Heart left ventricle (tissue), 13 donors: ENCODE results near the gene RAB40C.

Source experiments
- POLR2A ChIP-seq, 2 donors: fragments of 450-650 bp; IDR thresholded peaks; one replicate each; pipeline ENCODE4 v1.6.1; 2017; ENCODE audit warnings: antibody characterized with exemption in 2 of 2, mild to moderate bottlenecking in 2 of 2, moderate library complexity in 2 of 2
- TF ChIP-seq, protein P1 (sequence below), 12 donors: fragments of 200-600 bp; sonication (generic) in 4 of 12; IDR thresholded peaks; one replicate each; pipeline versions ENCODE4 v1.5.0 to v1.8.0; 2018 to 2022; ENCODE audit warnings: antibody characterized with exemption in 12 of 12, mild to moderate bottlenecking in 5 of 12
- donor health status: ischemic (EF 13 %, LVEDD 7.1; RV severe dilation, severe dysfunction).
- donor health status: DM: no; HTN: yes; CAD: no.
- donor health status: DM: no; HTN: no; CAD: no.
- donor health status: ischemic (EF 25% LVEDD 6.9; RV normal size, moderate dysfunction).
- donor health status: ischemic (EF 25% LVEDD 5.7; RV mildly dilated, moderate dysfunction).
- donor health status: ischemic (EF 35%, LVEDD 5.7; RV mildly dilated, moderate dysfunction).
- donor health status: nonischemic (EF 11% LVEDD 7.7; RV severe dilation, severe dysfunction).
- donor health status: DM: yes; HTN: yes; CAD: no.
- donor health status: PGD.
- donor health status: ischemic (EF 29% LVEDD 5.4; RV normal size, mild dysfunction).
- donor health status: nonischemic (EF 23%, LVEDD 6.1; RV moderate dilation, normal function).

- TF ChIP-seq, protein P1, sequence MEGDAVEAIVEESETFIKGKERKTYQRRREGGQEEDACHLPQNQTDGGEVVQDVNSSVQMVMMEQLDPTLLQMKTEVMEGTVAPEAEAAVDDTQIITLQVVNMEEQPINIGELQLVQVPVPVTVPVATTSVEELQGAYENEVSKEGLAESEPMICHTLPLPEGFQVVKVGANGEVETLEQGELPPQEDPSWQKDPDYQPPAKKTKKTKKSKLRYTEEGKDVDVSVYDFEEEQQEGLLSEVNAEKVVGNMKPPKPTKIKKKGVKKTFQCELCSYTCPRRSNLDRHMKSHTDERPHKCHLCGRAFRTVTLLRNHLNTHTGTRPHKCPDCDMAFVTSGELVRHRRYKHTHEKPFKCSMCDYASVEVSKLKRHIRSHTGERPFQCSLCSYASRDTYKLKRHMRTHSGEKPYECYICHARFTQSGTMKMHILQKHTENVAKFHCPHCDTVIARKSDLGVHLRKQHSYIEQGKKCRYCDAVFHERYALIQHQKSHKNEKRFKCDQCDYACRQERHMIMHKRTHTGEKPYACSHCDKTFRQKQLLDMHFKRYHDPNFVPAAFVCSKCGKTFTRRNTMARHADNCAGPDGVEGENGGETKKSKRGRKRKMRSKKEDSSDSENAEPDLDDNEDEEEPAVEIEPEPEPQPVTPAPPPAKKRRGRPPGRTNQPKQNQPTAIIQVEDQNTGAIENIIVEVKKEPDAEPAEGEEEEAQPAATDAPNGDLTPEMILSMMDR (IDR thresholded peaks at IDR 0.05), result no peak
- no peak for TF ChIP-seq POLR2A (IDR thresholded peaks at IDR 0.05)
Measured at GRCh38 chr16:644556-644955, 54.7 kb downstream of the RAB40C start.
